Stimulated activated naive CD8-positive, alpha-beta T cell treated with anti-CD3 and anti-CD28 coated beads, Interleukin-15, Interleukin-2, amounts not matched to agents 100 U/mL and 50 U/mL, for 24 hours (primary cell): ENCODE measurements around the gene PGA4.
"Not testable (repeated sequence)": the region's sequence is repeated elsewhere in the genome, so short reads cannot be mapped to it uniquely, and the experiment has no call there.

Experiments used
- ATAC-seq: fragments of 150-1000 bp; cut with Tn5 transposase; one replicate; pipeline ENCODE4 v1.10.0; 2021
- DNase-seq: peaks from one replicate; pipeline ENCODE4 v3.0.0; 2021

PGA4 gene

DNA sequence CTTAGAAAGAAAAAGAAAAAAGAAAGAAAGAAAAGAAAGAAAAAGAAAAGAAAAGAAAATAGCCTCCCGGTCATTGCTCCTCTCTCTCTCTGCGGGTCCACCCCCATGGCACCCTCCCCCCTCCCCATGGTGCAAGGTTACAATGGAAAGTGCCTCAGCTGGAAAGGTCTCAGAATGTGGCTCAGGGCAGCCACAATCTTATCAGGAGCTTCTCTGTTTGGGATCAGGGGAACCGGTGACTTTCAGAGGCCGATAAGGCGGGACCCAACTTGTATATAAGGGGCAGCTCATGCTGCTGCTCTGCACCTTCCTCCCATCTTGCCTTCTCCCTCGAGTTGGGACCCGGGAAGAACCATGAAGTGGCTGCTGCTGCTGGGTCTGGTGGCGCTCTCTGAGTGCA lies at the start of gene PGA4:
Gene PGA4, plus strand, starts transcription at position 301 of the 400 bp plus-strand sequence. Its CDS starts 54 bp downstream, at position 355.
- DNase-seq, ATAC-seq: not testable (repeated sequence)

DNA sequence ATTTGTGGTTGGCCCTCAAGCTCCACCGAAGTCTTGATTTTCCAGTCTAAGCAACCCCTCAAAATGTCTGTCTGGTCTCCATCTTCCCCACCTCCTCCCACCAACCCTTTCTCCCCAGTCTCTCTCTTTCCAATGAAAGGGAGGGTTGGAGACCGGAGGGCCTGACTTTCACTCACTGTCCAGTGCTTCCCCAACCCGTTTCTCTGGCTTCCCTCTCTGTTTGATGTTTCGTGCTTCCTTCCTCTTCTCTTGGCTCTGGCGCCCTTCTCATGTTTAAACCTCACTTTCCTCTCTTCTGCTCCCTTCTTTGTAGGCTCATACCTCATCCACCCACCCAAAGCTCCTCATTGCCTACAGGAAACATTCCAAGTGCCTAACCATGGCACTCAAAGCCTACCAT lies 49.8 kb upstream of the PGA4 start:
- ATAC-seq = no peak
- DNase-seq = no peak

DNA sequence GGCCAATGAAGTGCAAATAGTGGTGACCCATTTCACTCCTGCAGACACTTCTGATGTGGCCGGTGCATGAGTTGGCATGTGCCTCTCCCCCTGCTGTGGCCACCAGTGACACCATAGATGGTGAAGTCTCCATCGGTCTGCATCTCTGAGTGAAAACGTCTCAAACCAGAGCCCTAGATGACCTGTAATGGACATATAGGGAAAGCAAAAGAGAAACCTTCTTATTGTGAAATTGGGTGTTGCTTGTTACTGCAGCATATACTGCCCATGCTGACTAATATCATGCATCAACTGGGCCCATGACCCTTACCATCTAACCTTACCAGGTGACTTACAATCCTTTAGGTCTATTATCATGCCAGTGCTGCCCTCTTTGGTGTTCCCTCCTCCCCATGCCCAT lies 49.3 kb upstream of the PGA4 start:
- no peak for DNase-seq
- no peak for ATAC-seq

DNA sequence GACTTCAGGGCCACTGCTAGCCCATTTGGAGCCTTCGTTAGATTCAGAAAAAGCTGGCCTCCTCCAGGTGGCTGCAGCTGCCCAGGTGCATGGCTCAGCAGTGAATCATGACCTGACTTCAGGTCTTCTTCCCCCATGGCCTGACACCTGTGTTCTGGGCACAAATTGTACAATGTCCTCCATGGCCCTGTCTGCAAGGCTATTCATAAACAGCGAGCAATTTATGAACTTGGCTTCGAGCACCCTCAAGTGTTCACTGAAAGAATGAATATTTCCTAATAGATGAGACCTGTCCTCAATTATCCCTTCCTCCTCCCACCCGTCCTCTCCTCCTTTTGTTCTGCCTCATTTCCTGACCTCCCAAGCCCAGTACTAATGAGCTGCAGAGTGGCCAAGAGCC lies 48.7 kb upstream of the PGA4 start:
- ATAC-seq (no peak), DNase-seq (no peak)

DNA sequence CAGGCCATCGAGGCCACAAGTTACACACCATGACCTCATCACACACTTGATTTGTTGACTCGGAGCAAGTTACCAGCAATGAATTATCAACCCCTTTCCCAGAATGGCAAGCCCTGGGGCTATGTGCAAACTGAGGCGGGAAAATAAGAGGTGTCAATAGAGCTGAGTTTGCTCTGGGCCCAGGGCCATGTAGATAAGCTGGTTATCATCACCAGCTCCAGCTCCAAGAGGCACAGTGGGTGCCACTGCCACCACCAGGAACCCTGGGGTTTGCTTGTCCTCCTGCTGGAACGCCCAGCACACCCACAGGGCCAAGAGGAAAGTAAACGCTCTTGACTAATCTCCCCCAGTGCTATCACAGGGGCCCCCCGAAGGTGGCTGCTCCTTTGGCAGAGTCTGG lies 47.9 kb upstream of the PGA4 start:
- DNase-seq (no peak), ATAC-seq (no peak)

DNA sequence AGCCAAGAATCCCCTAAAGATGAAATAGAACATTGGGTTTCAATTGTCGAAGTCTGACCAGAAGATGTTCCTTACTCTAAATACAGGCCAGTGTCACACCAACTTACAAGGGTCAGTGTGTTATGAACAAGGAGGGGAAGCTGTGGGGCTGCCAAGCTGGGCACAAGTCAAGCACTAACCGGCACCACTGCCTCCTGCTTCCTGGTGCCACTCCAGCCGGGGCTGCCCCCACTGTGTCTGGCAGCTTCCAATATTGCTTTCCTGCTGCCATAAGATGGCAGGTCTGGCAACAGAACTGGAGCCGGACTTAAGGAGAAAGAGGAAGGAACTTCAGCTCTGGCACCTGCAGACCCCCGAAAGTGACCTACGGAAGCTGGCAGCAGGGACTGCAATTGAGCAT lies 47.2 kb upstream of the PGA4 start:
- ATAC-seq (no peak), DNase-seq (no peak)

DNA sequence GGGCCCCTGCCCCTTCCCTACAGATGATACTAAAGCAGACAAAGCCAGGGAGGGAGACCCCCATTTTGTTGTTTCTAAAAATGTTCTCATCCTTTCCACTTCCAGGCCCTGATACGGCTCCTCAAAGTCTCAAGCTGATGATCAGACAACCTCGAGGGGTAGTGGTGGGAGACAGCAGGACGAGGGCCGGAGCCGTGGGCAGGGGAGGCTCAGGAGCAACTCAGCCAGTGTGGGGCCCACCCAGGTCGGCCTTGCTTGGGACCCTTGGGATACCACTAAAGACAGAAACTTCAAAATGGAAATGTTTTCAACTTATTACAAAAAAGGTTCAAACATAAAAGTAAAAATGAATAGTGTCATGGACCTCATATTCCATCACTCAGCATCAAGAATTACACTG lies 45.7 kb upstream of the PGA4 start:
- DNase-seq (no peak), ATAC-seq (no peak)

DNA sequence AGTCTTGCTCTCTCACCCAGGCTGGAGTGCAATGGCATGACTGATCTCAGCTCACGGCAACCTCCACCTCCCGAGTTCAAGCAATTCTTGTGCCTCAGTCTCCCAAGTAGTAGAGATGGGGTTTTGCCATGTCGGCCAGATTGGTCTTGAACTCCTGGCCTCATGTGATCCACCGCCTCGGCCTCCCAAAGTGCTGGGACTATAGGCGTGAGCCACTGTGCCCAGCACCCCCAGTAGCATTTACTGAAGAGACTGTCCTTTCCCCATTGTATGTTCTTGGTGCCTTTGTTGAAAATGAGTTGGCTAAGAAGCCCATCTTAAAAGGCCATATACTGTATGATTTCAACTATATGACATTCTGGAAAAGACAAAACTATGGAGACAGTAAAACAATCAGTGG lies 41.9 kb upstream of the PGA4 start:
- DNase-seq = not testable (repeated sequence)

DNA sequence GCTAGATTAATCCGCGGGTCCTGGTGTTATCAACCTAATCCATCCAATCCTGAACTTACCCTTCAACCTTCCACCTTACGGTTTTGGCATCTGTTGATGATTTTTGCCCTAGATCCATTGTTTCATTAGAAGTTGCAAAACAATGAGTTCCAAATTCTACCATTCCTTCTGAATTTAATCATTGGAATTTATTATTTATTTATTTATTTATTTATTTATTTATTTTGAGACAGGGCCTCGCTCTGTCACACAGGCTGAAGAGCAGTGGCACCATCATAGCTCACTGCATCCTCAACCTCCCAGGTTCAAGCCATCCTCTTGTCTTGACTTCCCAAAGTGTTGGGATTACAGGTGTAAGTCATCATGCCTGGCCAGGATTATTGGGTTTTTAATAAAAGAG lies 40.7 kb upstream of the PGA4 start:
- ATAC-seq (no peak), DNase-seq (no peak)

More for the DNA sequence above, 41.9 kb upstream of the PGA4 start:
- ATAC-seq = not testable (repeated sequence)

DNA sequence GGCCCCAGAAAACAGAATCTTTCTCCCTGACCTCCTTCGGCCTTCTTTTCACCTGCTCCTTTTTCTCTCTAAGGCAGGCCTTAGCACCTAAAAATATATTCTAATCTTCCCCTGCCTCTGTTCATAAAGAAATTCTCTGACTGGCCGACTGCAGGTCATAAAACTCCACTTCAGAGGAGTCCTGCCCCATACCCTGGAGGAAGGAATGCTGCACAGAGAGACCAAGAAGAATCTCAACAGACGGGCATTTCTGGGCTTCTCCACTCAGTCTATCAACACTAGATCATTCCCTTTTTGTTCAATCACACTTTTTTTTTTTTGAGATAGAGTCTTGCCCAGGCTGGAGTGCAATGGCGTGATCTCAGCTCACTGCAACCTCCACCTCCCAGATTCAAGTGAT lies 38.5 kb upstream of the PGA4 start:
- ATAC-seq (no peak), DNase-seq (no peak)

DNA sequence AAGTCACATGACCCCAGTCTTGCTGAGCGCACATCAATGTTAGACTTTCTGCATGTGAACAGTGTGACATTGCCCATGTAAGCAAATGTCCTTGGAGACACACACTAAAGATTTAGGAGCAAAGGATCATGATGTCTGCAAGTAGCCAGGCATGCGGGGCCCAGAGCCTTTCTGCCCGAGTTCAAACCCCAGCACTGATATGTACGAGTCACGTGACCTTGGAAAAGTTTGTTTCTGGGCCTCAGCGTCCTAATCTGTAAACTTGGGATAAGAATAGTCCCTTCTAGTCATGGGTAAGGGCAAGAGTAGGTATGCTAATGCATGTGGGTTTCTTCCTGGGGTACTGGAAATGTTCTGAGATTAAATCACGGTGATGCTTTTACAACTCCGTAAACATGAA lies 35.6 kb upstream of the PGA4 start:
- ATAC-seq = no peak

DNA sequence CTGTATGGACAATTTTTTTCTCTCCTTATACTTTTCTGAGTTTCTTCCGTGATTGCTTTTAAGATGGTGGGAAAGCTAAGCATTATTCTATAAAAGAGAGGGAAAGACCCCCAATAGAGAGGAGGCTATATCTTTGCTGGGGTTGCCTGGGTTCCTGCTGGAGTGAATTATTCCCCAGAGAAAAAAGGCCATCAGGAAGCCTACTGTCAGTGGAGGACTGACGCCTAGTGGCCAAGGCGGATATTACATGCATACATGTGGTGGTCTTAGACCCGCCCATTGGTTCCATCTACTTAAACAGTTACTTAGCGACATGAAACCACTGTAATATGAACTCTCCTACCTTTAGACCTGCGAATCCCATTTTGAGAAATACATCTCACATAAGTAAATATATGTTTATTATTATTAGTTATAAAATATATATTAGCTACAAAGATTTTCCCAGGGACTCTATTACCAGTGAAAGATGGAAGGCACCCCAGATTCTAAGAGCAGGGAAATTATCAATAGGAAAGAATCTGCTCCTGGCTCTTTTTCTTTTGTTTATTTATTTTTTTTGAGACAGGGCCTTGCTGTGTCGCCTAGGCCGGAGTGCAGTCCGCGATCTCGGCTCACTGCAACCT lies 34.5 kb upstream of the PGA4 start:
- DNase-seq (peak; percentile 89), ATAC-seq (peak; percentile 88)

More for the DNA sequence above, 35.6 kb upstream of the PGA4 start:
- no peak for DNase-seq

DNA sequence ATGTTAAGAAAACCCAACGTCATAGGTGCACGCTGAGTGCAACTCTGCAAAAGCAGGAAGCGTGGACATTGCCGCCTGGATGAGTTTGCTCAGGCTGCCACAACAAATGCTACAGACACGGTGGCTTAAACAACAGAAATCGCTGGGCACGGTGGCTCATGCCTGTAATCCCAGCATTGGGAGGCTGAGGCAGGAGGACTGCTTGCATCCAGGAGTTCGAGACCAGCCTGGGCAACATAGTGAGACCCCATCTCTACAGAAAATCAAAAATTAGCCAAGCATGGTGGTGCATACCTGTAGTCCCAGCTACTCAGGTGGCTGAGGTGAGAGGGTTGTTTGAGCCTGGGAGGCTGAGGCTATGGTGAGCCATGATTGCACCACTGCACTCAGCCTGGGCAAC lies 32.2 kb upstream of the PGA4 start:
- DNase-seq (no peak), ATAC-seq (no peak)

DNA sequence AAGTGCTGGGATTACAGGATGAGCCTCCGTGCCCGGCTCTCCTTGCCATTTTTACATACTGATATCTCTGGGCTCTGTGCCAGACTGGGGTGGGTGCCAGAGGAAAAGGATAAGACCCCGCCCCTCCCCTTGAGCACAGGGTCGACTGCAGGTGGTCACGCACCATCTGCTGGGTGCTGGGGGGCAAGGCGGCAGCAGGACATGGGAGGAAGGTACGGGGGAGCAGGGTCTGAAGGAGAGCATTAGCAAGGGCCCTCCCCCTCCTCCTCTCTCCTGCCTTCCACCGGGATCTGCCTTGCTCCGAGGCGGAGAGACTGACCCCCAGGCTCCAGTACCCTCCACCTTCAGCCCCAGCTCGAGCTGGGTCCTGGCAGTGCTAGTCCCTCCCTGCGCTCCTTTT lies 28.6 kb upstream of the PGA4 start:
- ATAC-seq = no peak
- DNase-seq = no peak

DNA sequence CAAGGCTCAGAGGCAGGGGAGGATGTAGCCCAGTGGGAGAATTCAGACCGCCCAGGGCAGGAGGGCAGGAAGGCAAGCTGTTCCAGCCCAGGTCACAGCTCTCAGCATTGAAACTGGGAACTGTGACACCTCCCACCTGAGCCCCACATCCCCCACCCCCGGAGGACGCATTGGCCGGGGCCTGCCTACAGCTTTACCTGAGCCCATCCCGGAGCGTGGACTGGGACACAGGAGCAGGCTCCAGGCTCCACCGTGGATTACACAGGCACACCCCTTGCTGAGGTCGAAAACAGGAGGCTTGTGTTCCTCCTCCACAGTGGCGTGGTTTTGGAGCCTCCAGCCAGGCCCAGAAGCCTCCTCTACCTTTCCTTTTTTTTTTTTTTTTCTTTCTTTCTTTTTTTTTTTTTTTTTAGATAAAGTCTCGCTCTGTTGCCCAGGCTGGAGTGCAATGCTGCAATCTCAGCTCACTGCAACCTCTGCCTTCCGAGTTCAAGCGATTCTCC lies 27.9 kb upstream of the PGA4 start:
- no peak for DNase-seq

DNA sequence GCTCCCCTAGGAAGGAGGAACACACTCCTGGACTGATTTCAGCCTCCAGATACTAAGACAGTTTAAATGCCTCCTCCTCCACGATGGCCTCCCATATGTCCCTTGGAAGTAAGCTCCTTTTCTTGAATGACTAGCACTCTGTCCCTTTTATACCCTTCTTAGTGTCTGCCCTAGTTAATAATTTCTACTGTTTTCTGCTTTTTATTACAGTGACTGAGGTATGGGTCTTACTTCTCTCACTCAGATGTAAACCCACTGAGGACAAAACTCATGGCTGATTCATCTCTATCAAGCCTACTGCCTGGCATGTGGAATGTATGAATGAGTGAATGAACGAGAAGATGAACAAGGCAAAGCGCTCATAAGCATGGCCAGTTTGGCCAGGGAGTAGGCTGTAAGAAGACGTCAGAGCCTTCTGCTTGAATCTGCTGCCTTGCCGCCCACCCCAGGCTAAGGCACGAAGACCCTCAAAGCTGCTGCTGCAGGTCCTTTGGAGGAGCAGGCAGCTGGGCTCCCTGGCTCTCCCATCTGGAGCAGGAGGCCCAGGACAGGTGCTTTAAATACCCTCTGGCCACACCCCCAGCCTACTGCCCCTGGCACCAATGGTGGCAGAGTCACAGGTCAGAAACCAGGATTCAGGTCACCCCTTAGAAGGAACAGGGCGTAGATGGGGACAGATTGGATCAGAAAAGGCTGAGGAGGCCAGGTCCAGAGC lies 27.0 kb upstream of the PGA4 start:
- ATAC-seq (no peak), DNase-seq (no peak)

More for the DNA sequence above, 27.9 kb upstream of the PGA4 start:
- no peak for ATAC-seq

DNA sequence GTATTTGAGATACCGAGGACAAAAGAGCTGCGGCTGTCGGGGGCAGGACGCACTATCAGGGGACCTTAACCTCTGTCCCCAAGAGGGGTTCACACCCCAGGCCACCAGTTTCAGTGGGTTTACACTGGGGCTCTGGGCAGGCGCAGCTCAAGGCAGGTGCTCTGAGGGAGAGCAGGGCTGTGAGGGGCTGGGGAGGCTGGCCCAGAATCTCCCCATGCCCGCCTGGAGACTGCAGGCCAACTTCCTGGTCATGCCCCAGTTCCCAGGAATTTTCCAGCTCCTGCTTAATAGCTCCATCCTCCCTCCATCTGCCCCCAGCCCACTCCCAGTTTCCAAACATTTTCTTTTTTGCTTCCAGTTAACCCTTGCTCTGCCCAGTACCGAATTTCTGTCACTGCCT lies 26.4 kb upstream of the PGA4 start:
- DNase-seq (no peak), ATAC-seq (no peak)

DNA sequence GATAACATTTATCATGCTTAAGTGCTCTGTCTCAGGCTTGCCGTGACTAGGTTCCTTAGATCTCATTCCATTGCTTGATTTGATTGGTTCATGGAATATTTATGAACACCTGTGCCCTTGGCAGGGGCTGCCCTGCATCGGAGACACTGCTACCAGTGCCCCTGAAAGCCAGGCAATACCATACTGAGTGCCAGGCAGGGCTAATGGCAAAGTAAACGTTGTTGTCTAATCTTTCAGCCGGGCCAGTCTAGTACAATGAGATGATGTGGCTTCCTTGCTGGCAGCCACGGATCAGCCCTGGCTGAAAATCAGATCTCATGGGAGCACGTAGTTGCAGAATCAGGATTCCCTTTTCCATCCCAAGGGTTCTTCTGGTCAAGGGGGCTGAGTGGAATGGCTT lies 23.8 kb upstream of the PGA4 start:
- DNase-seq (no peak), ATAC-seq (no peak)

DNA sequence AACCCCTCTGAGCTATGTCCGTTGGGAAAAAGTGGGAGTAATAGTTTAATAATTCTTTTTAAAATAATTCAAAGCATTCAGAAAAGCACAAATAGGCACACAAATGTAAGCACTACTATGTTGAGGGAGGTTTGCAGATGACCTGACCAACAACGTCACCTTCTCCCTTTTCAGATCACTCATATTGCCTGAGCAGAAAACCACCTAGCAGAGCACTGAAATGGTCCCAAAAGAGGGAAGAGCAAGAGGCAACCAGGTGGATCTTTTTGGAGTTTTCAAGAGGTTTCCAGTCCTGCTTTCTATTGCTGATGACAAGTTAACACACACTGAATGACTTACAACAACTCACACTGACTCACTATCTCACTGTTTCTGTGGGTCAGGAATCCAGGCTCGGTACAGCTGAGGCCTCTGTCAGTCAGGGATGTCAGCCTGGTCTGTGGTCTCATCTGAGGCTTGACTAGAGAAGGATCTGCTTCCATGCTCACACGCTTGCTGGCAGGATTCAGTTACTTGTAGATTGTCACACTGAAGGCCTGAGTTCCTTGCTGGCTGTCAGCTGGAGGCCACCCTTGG lies 23.1 kb upstream of the PGA4 start:
- no peak for ATAC-seq

DNA sequence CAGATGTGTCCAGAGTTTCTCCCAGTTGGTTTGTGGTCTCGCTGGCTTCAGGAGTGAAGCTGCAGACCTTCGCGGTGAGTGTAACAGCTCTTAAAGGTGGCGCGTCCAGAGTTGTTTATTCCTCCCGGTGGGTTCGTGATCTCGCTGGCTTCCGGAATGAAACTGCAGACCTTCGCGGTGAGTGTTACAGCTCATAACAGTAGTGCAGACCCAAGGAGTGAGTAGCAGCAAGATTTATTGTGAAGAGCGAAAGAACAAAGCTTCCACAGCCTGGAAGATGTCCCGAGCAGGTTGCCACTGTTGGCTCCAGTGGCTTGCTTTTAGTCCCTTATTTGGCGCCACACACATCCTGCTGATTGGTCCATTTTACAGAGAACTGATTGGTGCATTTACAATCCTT lies 20.7 kb upstream of the PGA4 start:
- ATAC-seq = no peak

More for the DNA sequence above, 23.1 kb upstream of the PGA4 start:
- no peak for DNase-seq

DNA sequence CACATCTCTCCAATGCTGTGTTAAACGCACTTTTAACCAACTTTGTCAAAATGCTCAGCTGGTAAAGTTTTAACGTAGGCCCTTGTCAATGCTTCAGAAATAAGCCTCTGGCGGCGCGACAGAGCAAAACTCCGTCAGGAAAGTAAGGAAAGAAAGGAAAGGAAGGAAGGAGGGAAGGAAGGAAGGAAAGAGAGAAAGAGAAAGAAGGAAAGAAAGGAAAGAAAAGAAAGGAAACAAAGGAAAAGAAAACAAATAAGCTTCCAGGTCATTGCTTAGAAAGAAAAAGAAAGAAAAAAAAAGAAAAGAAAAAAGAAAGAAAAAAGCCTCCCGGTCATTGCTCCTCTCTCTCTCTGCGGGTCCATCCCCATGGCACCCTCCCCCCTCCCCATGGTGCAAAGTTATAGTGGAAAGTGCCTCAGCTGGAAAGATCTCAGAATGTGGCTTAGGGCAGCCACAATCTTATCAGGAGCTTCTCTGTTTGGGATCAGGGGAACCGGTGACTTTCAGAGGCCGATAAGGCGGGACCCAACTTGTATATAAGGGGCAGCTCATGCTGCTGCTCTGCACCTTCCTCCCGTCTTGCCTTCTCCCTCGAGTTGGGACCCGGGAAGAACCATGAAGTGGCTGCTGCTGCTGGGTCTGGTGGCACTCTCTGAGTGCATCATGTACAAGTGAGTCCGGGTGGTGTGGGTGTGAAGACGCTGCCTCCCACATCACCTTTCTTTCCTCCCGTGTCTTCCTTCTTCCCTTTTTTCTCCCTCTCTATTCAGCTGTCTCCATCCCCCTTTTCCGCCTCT lies 19.0 kb upstream of the PGA4 start, which contains the start of gene PGA3:
Gene PGA3, plus strand, starts transcription at position 566 of the 797 bp plus-strand sequence. Its CDS starts 50 bp downstream, at position 616.
- DNase-seq, ATAC-seq: not testable (repeated sequence)

More for the DNA sequence above, 20.7 kb upstream of the PGA4 start:
- no peak for DNase-seq

DNA sequence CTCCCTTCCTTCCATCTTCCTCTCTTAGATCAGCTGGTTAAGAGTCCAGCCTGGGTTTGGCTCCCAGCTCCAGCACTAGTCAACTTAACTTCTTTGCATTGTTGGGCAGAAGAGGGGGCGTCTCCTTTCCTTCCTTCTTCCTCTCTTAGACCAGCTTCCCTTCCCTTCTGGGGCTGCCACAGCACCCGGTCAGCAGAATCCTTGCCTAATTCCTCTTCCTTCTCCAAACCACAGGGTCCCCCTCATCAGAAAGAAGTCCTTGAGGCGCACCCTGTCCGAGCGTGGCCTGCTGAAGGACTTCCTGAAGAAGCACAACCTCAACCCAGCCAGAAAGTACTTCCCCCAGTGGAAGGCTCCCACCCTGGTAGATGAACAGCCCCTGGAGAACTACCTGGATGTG lies 18.3 kb upstream of the PGA4 start:
- DNase-seq, ATAC-seq: not testable (repeated sequence)
